ENCODE measurements around the gene TRIM8. TPM values are rescaled to one million over a fixed set of nuclear protein-coding genes. Genes with fewer than 3 reads are reported as not detected.

The TRIM8 gene
- total RNA-seq, 1 experiment from 2014 or later = 37.0 TPM

GRCh38 chr10:102705531-102705930 is 61.3 kb downstream of the TRIM8 start:
- no peak overlapping the region for H3K18ac ChIP-seq (ENCODE audit: insufficient read length, low read depth, low read length)
- no peak overlapping the region for H4K5ac ChIP-seq (ENCODE audit: insufficient read length, low read depth, low read length)
- no peak overlapping the region for H2BK15ac ChIP-seq (ENCODE audit: low read depth, low read length)
- no peak overlapping the region for H2AK5ac ChIP-seq (ENCODE audit: insufficient read length, low read length)
- no peaks in the 10 kb centered on the region for H3K79me2 ChIP-seq (ENCODE audit: insufficient read depth, low read length)
- no peak overlapping the region for H4K91ac ChIP-seq (ENCODE audit: insufficient read length, low read depth, low read length)
- H2BK20ac ChIP-seq (ENCODE audit: low read depth, low read length, poor library complexity, severe bottlenecking) = no peak overlapping the region
- Mint-ChIP-seq H3K4me1 (no peaks in the 10 kb centered on the region), H3K27ac (no peak overlapping the region), H3K9me3 (no peaks in the 10 kb centered on the region), H3K27me3 (ENCODE audit: low read depth) (no peaks in the 10 kb centered on the region), H3K36me3 (ENCODE audit: insufficient read depth in 1 of 3, low read depth in 3 of 3) (peaks cover 4 to 8% (median 4%) of the 10 kb centered on the region in 3 experiments; a peak in 5 of 7 replicates), H3K4me3 (no peak overlapping the region)
- no peak overlapping the region for H3K4me2 ChIP-seq (ENCODE audit: insufficient read depth, insufficient read length, low read length)
- no peak overlapping the region for H3K27ac ChIP-seq (ENCODE audit: insufficient read length, low read depth, low read length)
- no peak overlapping the region for H2BK120ac ChIP-seq (ENCODE audit: low read depth, low read length, poor library complexity, severe bottlenecking)
- H2BK5ac ChIP-seq (ENCODE audit: insufficient read length, low read length) = no peak overlapping the region
- H3K27me3 ChIP-seq (ENCODE audit: insufficient read depth, low read length) = no peaks in the 10 kb centered on the region
- no peak overlapping the region for H2BK12ac ChIP-seq (ENCODE audit: insufficient read length, low read depth, low read length)
- H3K9me3 ChIP-seq (ENCODE audit: control insufficient read depth, low read depth, low read length) = no peaks in the 10 kb centered on the region
- WGBS (ENCODE audit: extremely low coverage, insufficient read length, low lambda C conversion rate) = no CpG with 5 or more reads among the region's 2 CpGs
- DNase-seq = no peak
- TF ChIP-seq, protein P1, sequence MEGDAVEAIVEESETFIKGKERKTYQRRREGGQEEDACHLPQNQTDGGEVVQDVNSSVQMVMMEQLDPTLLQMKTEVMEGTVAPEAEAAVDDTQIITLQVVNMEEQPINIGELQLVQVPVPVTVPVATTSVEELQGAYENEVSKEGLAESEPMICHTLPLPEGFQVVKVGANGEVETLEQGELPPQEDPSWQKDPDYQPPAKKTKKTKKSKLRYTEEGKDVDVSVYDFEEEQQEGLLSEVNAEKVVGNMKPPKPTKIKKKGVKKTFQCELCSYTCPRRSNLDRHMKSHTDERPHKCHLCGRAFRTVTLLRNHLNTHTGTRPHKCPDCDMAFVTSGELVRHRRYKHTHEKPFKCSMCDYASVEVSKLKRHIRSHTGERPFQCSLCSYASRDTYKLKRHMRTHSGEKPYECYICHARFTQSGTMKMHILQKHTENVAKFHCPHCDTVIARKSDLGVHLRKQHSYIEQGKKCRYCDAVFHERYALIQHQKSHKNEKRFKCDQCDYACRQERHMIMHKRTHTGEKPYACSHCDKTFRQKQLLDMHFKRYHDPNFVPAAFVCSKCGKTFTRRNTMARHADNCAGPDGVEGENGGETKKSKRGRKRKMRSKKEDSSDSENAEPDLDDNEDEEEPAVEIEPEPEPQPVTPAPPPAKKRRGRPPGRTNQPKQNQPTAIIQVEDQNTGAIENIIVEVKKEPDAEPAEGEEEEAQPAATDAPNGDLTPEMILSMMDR (conservative IDR thresholded peaks at IDR 0.05) = no peak
- H2AFZ ChIP-seq (ENCODE audit: low read length) = no peak overlapping the region
- no peak overlapping the region for H4K8ac ChIP-seq (replicated peaks; ENCODE audit: insufficient read length, low read depth, low read length)
- peaks cover 2% of the 10 kb centered on the region for H3K79me1 ChIP-seq (ENCODE audit: insufficient read depth, low read depth, low read length, poor library complexity, severe bottlenecking)
- no peak overlapping the region for H3T11ph ChIP-seq (ENCODE audit: low read length)
- no peak overlapping the region for H3K9ac ChIP-seq (ENCODE audit: extremely low read depth, insufficient read length, low read length)
- no peak overlapping the region for H3K14ac ChIP-seq (ENCODE audit: insufficient read depth, low read length)
- H4K20me1 ChIP-seq (ENCODE audit: control insufficient read depth, insufficient read depth, insufficient read length) = no peaks in the 10 kb centered on the region
- H3K23me2 ChIP-seq (ENCODE audit: insufficient read length, low read depth, low read length, poor library complexity, severe bottlenecking) = no peaks in the 10 kb centered on the region
- no peaks in the 10 kb centered on the region for H3K4me1 ChIP-seq (ENCODE audit: insufficient read depth, low read length)
- no peak overlapping the region for H3K56ac ChIP-seq (ENCODE audit: insufficient read length, low read depth, low read length)
- no peak overlapping the region for H3K4ac ChIP-seq (ENCODE audit: low read depth, low read length)
- no peak overlapping the region for H3K23ac ChIP-seq (ENCODE audit: insufficient read length, low read depth, low read length)

Other genes starting within 250 kb of the TRIM8 start
- gene NFKB2, start 248.8 kb upstream of the TRIM8 start, total RNA-seq (2021) = 21.0 and 23.7 TPM in 2 replicates
- gene PSD, start 225.7 kb upstream of the TRIM8 start, total RNA-seq (2021) = 3.4 and 3.6 TPM in 2 replicates
- 8.4 and 9.1 TPM in 2 replicates for gene FBXL15, start 223.6 kb upstream of the TRIM8 start, total RNA-seq (2021)
- 41.2 and 43.0 TPM in 2 replicates for gene CUEDC2, start 211.9 kb upstream of the TRIM8 start, total RNA-seq (2021)
- not detected in 2 replicates for gene C10orf95, start 192.9 kb upstream of the TRIM8 start, total RNA-seq (2021)
- gene ACTR1A, start 141.8 kb upstream of the TRIM8 start, total RNA-seq (2021) = 82.1 and 84.2 TPM in 2 replicates
- gene SUFU, start 140.5 kb upstream of the TRIM8 start, total RNA-seq (2021) = 9.4 and 9.5 TPM in 2 replicates
- 16.5 and 16.9 TPM in 2 replicates for gene ARL3, start 69.9 kb downstream of the TRIM8 start, total RNA-seq (2021)
- gene SFXN2, start 70.2 kb downstream of the TRIM8 start, total RNA-seq (2021) = 32.7 and 34.7 TPM in 2 replicates
- 23.8 and 24.5 TPM in 2 replicates for gene WBP1L, start 99.5 kb downstream of the TRIM8 start, total RNA-seq (2021)
- not detected in 2 replicates for gene CYP17A1, start 192.9 kb downstream of the TRIM8 start, total RNA-seq (2021)
- gene BORCS7, start 209.8 kb downstream of the TRIM8 start, total RNA-seq (2021) = 6.5 and 7.0 TPM in 2 replicates
- 16.4 and 16.5 TPM in 2 replicates for gene AS3MT, start 225.0 kb downstream of the TRIM8 start, total RNA-seq (2021)

Data from H9 (cell line).